Measurements from ENCODE around the gene ALG3.
"Not testable (repeated sequence)": the region's sequence is repeated elsewhere in the genome, so short reads cannot be mapped to it uniquely, and the experiment has no call there.

Gene ALG3

DNA sequence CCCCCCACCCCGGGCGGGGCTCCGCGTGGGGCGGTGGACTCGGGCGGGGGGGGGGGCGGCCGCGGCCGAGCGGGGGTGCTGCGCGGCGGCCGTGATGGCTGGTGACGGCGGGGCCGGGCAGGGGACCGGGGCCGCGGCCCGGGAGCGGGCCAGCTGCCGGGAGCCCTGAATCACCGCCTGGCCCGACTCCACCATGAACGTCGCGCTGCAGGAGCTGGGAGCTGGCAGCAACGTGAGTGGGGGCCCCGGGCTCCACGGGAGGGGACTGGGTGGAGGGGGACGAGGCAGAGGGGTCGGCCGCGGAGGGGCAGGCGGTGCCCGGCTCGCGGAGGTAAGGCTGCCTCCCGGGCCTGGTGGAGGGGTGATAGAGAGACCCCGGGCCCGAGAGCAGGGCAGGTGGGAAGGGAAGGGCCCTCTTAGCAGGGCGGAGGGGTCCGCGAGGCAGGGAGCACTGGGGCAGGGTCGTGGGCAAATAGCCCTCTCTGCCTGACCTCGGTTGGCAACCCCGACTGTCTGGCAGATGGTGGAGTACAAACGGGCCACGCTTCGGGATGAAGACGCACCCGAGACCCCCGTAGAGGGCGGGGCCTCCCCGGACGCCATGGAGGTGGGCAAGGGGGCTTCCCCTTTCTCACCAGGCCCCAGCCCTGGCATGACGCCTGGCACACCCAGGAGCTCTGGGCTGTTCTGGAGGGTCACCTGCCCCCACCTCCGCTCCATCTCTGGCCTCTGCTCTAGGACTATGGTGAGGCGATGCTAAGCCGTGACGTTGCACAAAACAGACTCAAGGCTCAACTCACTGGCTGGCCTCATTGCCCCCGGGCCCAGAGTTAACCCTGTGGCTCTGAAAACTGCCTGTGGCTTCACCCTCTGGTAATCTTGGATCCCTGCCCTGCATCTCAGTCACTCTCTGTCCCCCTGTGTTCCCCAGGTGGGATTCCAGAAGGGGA is 27.5 kb upstream of the ALG3 start, which contains the start of gene ECE2:
ECE2 (plus strand) TSS at position 62 of the 950 bp plus-strand sequence; CDS start at position 194, 132 bp downstream.
- H3K4me3 ChIP-seq (ENCODE audit: low read length), result no peak within 1 kb of the TSS
- no peak within 1 kb of the TSS for H3K9ac ChIP-seq (ENCODE audit: low read length)

DNA sequence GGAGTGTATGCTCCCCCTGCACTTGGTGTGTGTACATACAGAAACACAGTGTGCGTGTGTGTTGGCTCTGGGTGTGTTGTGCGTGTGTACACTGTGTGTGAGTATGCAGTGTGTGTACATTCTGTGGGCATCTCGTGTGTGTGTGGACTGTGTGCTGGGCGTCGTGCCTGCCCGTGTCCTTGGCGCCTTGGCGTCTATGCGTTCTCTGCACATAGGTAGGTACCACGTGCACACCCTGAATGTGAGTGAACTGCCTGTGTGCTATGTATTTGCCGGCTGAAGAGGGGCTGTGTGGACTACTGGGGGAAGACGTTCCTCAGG is 26.6 kb upstream of the ALG3 start:
- Histone ChIP-seq H3K27me3 (ENCODE audit: control insufficient read depth, insufficient read depth, low read length) (peaks cover 7% of the 10 kb centered on the region), H3K4me1 (ENCODE audit: control insufficient read depth, low read depth, low read length) (no peaks in the 10 kb centered on the region), H3K9me3 (ENCODE audit: control insufficient read depth, low read depth, low read length) (no peaks in the 10 kb centered on the region), H3K4me3 (ENCODE audit: low read length) (no peak overlapping the region), H3K9ac (ENCODE audit: low read length) (no peak overlapping the region), H3K27ac (ENCODE audit: low read length) (no peak overlapping the region), H3K36me3 (ENCODE audit: control insufficient read depth, low read depth, low read length) (no peaks in the 10 kb centered on the region)

More for the DNA sequence above, 27.5 kb upstream of the ALG3 start, which contains the start of gene ECE2:
- H3K27ac ChIP-seq (ENCODE audit: low read length), result no peak within 1 kb of the TSS
- H3K27me3 ChIP-seq (ENCODE audit: control insufficient read depth, insufficient read depth, low read length), result peaks cover 7% of the 10 kb centered on the region
- no peaks in the 10 kb centered on the region for H3K36me3 ChIP-seq (ENCODE audit: control insufficient read depth, low read depth, low read length)
- H3K4me1 ChIP-seq (ENCODE audit: control insufficient read depth, low read depth, low read length), result no peaks in the 10 kb centered on the region
- no peaks in the 10 kb centered on the region for H3K9me3 ChIP-seq (ENCODE audit: control insufficient read depth, low read depth, low read length)

DNA sequence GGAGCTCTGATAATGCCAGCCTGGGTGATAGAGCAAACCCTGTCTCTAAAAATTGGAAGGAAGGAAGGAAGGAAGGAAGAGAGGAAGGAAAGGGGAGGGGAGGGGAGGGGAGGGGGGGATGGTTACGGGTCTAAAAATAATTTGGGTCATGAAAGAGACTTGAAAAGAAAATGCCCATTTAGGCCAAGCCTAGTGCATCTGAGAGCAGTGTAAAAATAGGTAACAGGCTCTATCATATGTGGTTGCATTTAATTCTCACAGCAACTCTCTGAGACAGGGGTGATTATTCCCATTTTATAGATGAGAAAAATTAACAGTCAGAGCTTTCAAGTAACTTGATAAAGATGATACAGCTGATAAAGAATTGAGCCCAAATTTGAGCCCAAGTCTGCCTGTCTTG is 23.5 kb upstream of the ALG3 start:
- Histone ChIP-seq H3K4me3 (ENCODE audit: low read length) (no peak overlapping the region), H3K27ac (ENCODE audit: low read length) (no peak overlapping the region), H3K36me3 (ENCODE audit: control insufficient read depth, low read depth, low read length) (no peaks in the 10 kb centered on the region), H3K9me3 (ENCODE audit: control insufficient read depth, low read depth, low read length) (no peaks in the 10 kb centered on the region), H3K9ac (ENCODE audit: low read length) (no peak overlapping the region), H3K27me3 (ENCODE audit: control insufficient read depth, insufficient read depth, low read length) (peaks cover 7% of the 10 kb centered on the region), H3K4me1 (ENCODE audit: control insufficient read depth, low read depth, low read length) (no peaks in the 10 kb centered on the region)

DNA sequence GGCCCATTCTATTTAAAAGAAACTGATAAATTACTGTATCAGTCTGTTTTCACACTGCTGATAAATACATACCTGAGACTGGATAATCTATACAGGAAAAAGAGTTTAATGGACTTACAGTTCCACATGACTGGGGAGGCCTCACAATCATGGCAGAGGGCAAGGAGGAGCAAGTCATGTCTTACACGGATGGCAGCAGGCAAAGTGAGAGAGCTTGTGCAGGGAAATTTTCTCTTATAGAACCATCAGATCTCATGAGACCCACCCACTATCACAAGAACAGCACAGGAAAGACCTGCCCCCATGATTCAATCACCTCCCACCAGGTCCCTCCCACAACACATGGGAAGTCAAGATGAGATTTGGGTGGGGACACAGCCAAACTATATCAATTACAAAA is 18.5 kb upstream of the ALG3 start:
- not testable (repeated sequence) for H3K36me3 ChIP-seq (ENCODE audit: control insufficient read depth, low read depth, low read length); H3K4me3 ChIP-seq (ENCODE audit: low read length); H3K9me3 ChIP-seq (ENCODE audit: control insufficient read depth, low read depth, low read length); H3K4me1 ChIP-seq (ENCODE audit: control insufficient read depth, low read depth, low read length); H3K27ac ChIP-seq (ENCODE audit: low read length); H3K9ac ChIP-seq (ENCODE audit: low read length)
- peaks cover 19% of the 10 kb centered on the region for H3K27me3 ChIP-seq (ENCODE audit: control insufficient read depth, insufficient read depth, low read length)

DNA sequence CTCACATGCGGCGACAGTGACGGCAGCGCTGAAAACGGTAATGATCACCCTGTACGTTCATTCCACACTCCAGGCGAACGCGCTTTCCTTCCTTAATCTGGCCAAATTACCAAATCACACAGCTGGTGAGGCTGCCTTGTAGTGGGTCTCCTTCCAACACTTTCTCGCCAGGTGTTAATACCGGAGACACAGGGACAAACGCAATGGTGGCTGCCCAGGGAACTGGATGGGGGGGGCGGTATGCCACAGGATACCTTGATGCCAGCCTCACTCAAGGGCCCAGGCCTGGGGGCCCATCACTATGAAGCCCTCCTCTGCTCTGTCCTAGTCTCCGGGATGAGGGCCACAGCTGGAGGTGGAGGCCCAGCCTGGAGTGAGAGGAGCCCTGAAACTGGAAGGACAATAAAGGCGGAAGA is 14.0 kb upstream of the ALG3 start:
- no peaks in the 10 kb centered on the region for H3K36me3 ChIP-seq (ENCODE audit: control insufficient read depth, low read depth, low read length)
- H3K27ac ChIP-seq (ENCODE audit: low read length), result no peak overlapping the region
- H3K9ac ChIP-seq (ENCODE audit: low read length), result no peak overlapping the region
- H3K27me3 ChIP-seq (ENCODE audit: control insufficient read depth, insufficient read depth, low read length), result peaks cover 56% of the 10 kb centered on the region
- H3K4me3 ChIP-seq (ENCODE audit: low read length), result peak overlapping the region; percentile 56
- H3K9me3 ChIP-seq (ENCODE audit: control insufficient read depth, low read depth, low read length), result no peaks in the 10 kb centered on the region
- no peaks in the 10 kb centered on the region for H3K4me1 ChIP-seq (ENCODE audit: control insufficient read depth, low read depth, low read length)

DNA sequence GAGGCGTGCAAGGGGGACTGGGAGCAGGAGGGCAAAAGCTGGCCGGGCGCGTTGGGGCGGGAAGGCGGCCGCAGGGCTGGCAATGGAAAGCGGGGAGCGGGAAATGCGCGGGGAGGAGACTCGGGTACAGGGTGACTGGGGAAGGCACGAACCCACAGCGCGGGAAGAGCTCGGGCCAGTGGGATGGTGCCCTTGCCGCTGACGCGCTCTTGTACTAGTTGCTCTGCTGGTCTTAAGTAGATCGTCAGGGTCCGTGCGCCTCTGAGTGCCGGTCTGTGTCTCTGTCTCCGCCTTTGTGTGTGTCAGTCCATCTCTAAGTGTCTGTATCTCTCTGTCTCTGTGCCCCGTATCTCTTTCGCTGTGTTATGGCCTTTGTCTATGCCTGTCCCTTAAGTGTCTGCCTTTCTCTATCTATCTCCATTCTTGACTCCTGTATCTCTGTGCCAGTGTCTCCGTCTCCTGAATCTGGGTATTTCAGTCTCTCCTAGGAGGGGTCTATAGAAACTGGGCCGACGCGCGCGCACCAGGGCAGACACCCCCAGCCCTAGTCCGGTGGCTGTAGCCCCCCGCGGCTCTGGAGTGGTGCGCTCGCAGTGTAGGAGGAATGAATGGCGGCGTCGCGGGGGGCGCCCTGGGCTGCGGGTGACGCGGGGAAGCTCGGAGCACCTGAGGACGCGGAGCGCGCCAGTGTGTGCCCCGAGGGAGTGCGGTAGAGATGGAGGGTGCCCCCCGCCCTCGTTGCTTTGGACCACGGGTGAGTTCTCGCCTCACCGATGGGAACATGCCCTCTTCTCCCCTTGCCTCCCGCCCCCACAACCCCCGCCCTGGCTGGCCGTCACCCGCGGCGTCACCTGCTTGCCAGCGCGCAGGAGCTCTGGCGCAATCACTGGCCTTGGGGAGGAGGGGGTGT is 13.3 kb upstream of the ALG3 start:
- Histone ChIP-seq H3K36me3 (ENCODE audit: control insufficient read depth, low read depth, low read length) (no peaks in the 10 kb centered on the region), H3K4me3 (ENCODE audit: low read length) (peak overlapping the region; percentile 56), H3K9ac (ENCODE audit: low read length) (peak overlapping the region; percentile 33), H3K9me3 (ENCODE audit: control insufficient read depth, low read depth, low read length) (no peaks in the 10 kb centered on the region), H3K27ac (ENCODE audit: low read length) (no peak overlapping the region), H3K27me3 (ENCODE audit: control insufficient read depth, insufficient read depth, low read length) (peaks cover 62% of the 10 kb centered on the region), H3K4me1 (ENCODE audit: control insufficient read depth, low read depth, low read length) (no peaks in the 10 kb centered on the region)

DNA sequence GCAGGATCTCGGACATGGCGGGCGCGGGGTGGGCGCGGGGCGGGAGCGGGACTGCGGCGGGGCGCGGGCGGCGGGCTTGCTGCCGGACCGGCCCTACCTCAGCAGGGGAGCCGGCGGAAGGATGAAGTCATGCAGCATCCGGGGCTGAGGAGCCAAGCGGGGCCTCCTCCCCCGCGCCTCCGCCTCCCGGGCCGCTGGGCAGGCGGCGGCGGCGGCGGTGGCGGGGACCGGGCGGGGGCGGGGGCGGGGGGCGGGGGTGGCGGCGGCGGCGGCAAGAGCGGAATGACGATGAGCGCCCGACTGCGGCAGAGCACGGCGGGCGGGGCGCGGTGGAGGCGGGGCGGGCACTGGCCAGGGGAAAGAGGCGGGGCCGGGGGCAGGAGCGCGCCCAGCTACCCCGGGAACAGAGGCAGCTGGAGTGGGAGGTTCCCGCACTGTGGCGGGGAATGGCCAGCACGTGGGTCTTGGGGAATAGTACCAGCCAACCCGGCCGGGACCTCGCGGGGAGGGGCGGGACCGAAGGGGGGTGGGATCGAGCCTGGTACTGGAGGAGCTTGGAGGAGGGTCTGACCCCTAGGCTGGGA is 12.6 kb upstream of the ALG3 start, which contains the start of gene CAMK2N2:
CAMK2N2 (minus strand) TSS at position 284 of the 584 bp plus-strand sequence; CDS start at position 16, 268 bp downstream.
- no peaks in the 10 kb centered on the region for H3K4me1 ChIP-seq (ENCODE audit: control insufficient read depth, low read depth, low read length)
- H3K27me3 ChIP-seq (ENCODE audit: control insufficient read depth, insufficient read depth, low read length), result peaks cover 62% of the 10 kb centered on the region
- peak within 1 kb of the TSS; percentile 66 for H3K4me3 ChIP-seq (ENCODE audit: low read length)
- H3K36me3 ChIP-seq (ENCODE audit: control insufficient read depth, low read depth, low read length), result no peaks in the 10 kb centered on the region
- peak within 1 kb of the TSS; percentile 36 for H3K9ac ChIP-seq (ENCODE audit: low read length)
- no peak within 1 kb of the TSS for H3K27ac ChIP-seq (ENCODE audit: low read length)
- H3K9me3 ChIP-seq (ENCODE audit: control insufficient read depth, low read depth, low read length), result no peaks in the 10 kb centered on the region

DNA sequence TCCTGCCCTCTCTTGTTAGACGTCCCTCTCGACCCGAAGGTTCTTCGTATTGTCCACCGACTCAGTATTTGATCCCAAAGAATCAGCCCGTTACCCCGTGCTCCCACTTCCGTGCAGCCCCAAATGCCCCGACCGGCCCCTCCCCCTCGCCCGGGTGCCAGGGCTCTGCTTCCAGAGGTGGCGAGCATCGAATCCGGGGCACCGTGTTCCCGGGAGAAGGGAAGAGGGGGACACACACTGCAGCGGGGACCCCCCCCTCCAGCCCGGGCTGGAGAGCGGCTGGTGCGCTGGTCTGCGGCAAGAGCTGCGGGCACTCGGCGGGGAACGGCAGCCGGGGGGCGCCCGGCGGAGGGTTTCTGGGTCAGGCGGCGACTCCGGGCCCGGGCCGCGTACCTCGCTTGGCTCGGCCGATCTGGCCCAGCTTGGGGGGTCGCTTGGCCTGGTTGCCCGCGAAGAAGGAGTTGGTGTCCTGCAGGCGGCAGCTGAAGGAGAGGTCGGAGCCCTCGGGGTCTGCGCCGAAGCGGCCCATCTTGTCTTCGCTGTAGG is 12.0 kb upstream of the ALG3 start:
- H3K9ac ChIP-seq (ENCODE audit: low read length), result peak overlapping the region; percentile 36

DNA sequence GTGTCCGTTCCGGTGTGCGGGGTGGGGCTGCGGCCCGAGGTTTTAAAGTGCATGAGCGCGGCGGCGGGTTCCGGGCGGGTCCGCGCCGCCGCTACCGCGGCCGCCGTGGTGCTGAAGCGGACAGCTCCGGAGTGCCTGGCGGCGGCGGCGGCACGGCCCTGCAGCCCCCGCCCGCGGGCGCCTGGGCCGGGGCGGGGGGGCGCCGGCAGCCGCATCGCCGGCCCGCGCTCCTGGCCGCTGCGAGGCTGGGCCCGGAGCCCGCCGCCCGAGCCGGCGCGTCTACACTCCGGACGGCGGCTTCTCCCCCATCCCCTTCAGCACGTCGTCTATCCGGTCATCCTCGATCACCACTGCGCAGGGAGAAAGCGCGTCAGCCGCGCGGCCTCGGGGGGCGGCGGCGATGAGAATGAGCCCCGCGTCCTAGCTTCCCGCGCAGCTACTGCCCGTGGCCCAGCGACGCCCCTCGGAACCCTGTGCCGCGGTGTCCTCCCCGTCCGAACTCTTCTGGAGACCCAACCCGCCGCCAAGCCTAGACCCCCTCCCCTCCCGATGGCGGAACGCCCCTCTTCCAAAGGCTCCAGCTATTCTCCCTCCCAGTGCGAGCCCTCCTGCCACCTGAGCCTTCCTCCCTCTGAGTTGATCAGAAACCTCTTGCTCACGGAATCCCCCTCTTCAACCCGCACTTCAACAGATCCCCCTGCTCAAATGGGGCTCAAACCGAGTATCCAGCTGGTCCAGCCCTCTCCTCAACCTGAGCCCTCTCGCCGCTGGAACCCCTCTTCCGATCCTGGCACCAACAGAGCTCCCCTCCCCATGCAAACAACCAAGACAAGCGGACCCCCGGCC is 11.3 kb upstream of the ALG3 start:
- Histone ChIP-seq H3K4me3 (ENCODE audit: low read length) (peak overlapping the region; percentile 66), H3K9ac (ENCODE audit: low read length) (peak overlapping the region; percentile 36), H3K4me1 (ENCODE audit: control insufficient read depth, low read depth, low read length) (no peaks in the 10 kb centered on the region), H3K27ac (ENCODE audit: low read length) (no peak overlapping the region), H3K9me3 (ENCODE audit: control insufficient read depth, low read depth, low read length) (no peaks in the 10 kb centered on the region), H3K36me3 (ENCODE audit: control insufficient read depth, low read depth, low read length) (no peaks in the 10 kb centered on the region), H3K27me3 (ENCODE audit: control insufficient read depth, insufficient read depth, low read length) (peaks cover 62% of the 10 kb centered on the region)

More for the DNA sequence above, 12.0 kb upstream of the ALG3 start:
- Histone ChIP-seq H3K27ac (ENCODE audit: low read length) (no peak overlapping the region), H3K36me3 (ENCODE audit: control insufficient read depth, low read depth, low read length) (no peaks in the 10 kb centered on the region), H3K4me3 (ENCODE audit: low read length) (peak overlapping the region; percentile 66), H3K9me3 (ENCODE audit: control insufficient read depth, low read depth, low read length) (no peaks in the 10 kb centered on the region), H3K27me3 (ENCODE audit: control insufficient read depth, insufficient read depth, low read length) (peaks cover 62% of the 10 kb centered on the region), H3K4me1 (ENCODE audit: control insufficient read depth, low read depth, low read length) (no peaks in the 10 kb centered on the region)

DNA sequence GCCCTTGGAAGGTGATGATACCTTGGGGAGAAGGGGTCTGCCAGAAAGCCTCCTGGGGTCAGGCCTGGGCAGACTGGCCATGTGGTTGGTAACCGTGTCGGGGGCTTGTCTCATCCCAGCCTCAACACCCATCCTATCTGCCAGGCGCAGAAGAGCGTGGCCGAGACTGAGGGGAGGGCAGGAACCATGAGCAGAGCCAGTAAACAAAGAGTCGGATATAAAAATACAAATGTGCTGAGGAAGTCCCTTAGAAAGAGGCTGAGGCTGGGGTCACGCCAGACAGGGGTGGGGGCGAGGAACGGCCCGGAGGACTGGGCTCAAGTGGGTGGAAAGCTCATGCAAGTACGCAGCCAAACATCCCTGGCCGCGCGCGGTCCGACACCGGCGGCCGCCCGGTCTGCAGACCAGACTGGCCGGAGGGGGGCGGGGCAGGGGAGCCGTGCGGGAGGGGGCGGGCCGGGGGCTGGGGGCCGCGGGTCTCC is 10.7 kb upstream of the ALG3 start:
- Histone ChIP-seq H3K27me3 (ENCODE audit: control insufficient read depth, insufficient read depth, low read length) (peaks cover 59% of the 10 kb centered on the region), H3K4me3 (ENCODE audit: low read length) (no peak overlapping the region)

More for the DNA sequence above, 10.7 kb upstream of the ALG3 start:
- no peak overlapping the region for H3K27ac ChIP-seq (ENCODE audit: low read length)
- no peaks in the 10 kb centered on the region for H3K9me3 ChIP-seq (ENCODE audit: control insufficient read depth, low read depth, low read length)
- H3K36me3 ChIP-seq (ENCODE audit: control insufficient read depth, low read depth, low read length), result no peaks in the 10 kb centered on the region
- H3K4me1 ChIP-seq (ENCODE audit: control insufficient read depth, low read depth, low read length), result no peaks in the 10 kb centered on the region
- H3K9ac ChIP-seq (ENCODE audit: low read length), result no peak overlapping the region

Measured in iPS-18a (cell line).